ENCODE results near the gene TLDC2. TPM values are rescaled to one million over a fixed set of nuclear protein-coding genes. Genes with fewer than 3 reads are reported as not detected.

TLDC2 gene
- total RNA-seq = 0.15 TPM in 1 of 2 replicates, not detected in the other

GRCh38 chr20:36875702-36876472 is at the start of gene TLDC2:
Gene TLDC2, plus strand, starts transcription at chr20:36876138. Its CDS starts 37 bp downstream, at chr20:36876175.

Other genes starting within 250 kb of the TLDC2 start
- not detected in 2 replicates for gene SLA2, start 229.9 kb upstream of the TLDC2 start, total RNA-seq
- 30.3 and 32.3 TPM in 2 replicates for gene NDRG3, start 130.0 kb upstream of the TLDC2 start, total RNA-seq
- gene DSN1, start 102.4 kb upstream of the TLDC2 start, total RNA-seq = 8.4 and 31.1 TPM in 2 replicates
- 43.7 and 70.1 TPM in 2 replicates for gene SAMHD1, start 75.6 kb downstream of the TLDC2 start, total RNA-seq
- 6.0 and 19.2 TPM in 2 replicates for gene RBL1, start 219.9 kb downstream of the TLDC2 start, total RNA-seq

Data from smooth muscle cell of trachea (primary cell).